ENCODE results near the gene PI3. TPM values are rescaled to one million over a fixed set of nuclear protein-coding genes. Genes with fewer than 3 reads are reported as not detected.
"Not testable (repeated sequence)": the region's sequence is repeated elsewhere in the genome, so short reads cannot be mapped to it uniquely, and the experiment has no call there.

PI3 gene
- total RNA-seq, 1 experiment from 2014 or later = 2.8 TPM

DNA sequence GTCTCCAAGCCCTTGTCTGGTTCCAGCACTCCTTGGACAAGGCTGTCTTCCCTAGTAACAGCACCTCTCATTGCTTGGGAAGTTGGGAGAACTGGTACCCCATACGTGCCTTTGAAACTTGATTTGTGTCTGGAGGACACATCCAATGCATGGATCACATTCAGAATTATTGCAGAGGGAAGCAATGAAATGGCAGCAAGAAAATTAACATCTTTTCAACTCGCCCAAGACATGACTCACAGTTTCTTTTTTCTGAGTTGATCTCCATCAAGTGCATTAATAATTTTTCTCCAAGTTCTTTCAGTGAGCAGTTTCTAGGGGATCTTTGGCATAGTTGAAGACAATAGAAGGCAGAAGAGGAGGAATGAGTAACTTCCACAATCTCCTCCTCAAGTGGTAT lies 22.3 kb upstream of the PI3 start:
- ChIA-PET CTCF (interaction anchor here (1.0 to 2.2 kb wide), 2 partner anchors 13 to 84 kb away, joined by 3 to 14 read pairs; no protein-coding TSS in a partner anchor), POLR2A (interaction anchor here (0.6 kb wide), 1 partner anchor 259 kb away, joined by 3 read pairs; no protein-coding TSS in a partner anchor)
- Mint-ChIP-seq H3K9me3 (ENCODE audit: unreplicated experiment) (no peaks in the 10 kb centered on the region), H3K27ac (ENCODE audit: low read depth, unreplicated experiment) (no peak overlapping the region), H3K4me1 (ENCODE audit: insufficient read depth, unreplicated experiment) (no peaks in the 10 kb centered on the region), H3K36me3 (ENCODE audit: insufficient read depth, unreplicated experiment) (no peaks in the 10 kb centered on the region), H3K4me3 (ENCODE audit: unreplicated experiment) (no peak overlapping the region), H3K27me3 (ENCODE audit: insufficient read depth, unreplicated experiment) (peaks cover 39% of the 10 kb centered on the region)
- DNase-seq (ENCODE audit: unreplicated experiment) = no peak
- BruUV-seq (replicated peaks) = no TSS peak
- intact Hi-C loops (cut with micrococcal nuclease) = no loop called here
- TF ChIP-seq, protein P1, sequence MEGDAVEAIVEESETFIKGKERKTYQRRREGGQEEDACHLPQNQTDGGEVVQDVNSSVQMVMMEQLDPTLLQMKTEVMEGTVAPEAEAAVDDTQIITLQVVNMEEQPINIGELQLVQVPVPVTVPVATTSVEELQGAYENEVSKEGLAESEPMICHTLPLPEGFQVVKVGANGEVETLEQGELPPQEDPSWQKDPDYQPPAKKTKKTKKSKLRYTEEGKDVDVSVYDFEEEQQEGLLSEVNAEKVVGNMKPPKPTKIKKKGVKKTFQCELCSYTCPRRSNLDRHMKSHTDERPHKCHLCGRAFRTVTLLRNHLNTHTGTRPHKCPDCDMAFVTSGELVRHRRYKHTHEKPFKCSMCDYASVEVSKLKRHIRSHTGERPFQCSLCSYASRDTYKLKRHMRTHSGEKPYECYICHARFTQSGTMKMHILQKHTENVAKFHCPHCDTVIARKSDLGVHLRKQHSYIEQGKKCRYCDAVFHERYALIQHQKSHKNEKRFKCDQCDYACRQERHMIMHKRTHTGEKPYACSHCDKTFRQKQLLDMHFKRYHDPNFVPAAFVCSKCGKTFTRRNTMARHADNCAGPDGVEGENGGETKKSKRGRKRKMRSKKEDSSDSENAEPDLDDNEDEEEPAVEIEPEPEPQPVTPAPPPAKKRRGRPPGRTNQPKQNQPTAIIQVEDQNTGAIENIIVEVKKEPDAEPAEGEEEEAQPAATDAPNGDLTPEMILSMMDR (IDR thresholded peaks at IDR 0.05; ENCODE audit: unreplicated experiment) = no peak

DNA sequence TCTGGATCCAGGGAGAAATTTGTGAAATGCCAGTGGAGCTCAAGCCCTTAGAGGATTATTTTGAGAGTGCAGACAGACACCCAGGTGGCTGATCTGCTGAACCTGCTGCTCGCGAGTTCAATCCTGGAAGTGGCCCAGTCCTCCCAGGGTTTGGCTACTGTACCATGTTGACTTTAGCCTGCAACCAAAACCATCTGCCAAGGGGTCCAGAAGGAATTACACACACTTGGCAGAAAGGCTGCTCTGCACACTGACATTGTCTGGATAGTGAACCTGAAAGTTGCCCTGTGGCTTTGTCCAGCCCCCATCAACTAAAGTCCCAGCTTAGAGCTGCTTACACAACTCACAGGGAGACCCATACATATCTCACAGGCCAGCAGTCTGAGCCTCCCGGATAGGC lies 21.6 kb upstream of the PI3 start:
- Mint-ChIP-seq H3K27ac (ENCODE audit: low read depth, unreplicated experiment) (no peak overlapping the region), H3K9me3 (ENCODE audit: unreplicated experiment) (no peaks in the 10 kb centered on the region), H3K36me3 (ENCODE audit: insufficient read depth, unreplicated experiment) (no peaks in the 10 kb centered on the region), H3K4me3 (ENCODE audit: unreplicated experiment) (no peak overlapping the region), H3K27me3 (ENCODE audit: insufficient read depth, unreplicated experiment) (peaks cover 31% of the 10 kb centered on the region), H3K4me1 (ENCODE audit: insufficient read depth, unreplicated experiment) (peaks cover 7% of the 10 kb centered on the region)
- TF ChIP-seq, protein P1 (IDR thresholded peaks at IDR 0.05; ENCODE audit: unreplicated experiment) = no peak
- intact Hi-C loops (cut with micrococcal nuclease) = no loop called here
- DNase-seq (ENCODE audit: unreplicated experiment) = no peak
- no TSS peak for BruUV-seq (replicated peaks)
- POLR2A ChIA-PET = interaction anchor here (1.1 kb wide), 1 partner anchor 10 kb away, joined by 3 read pairs; no protein-coding TSS in a partner anchor
- CTCF ChIA-PET = interaction anchor here (0.7 to 1.1 kb wide), 4 partner anchors 8 to 143 kb away, joined by 3 to 6 read pairs (median 3); no protein-coding TSS in a partner anchor

DNA sequence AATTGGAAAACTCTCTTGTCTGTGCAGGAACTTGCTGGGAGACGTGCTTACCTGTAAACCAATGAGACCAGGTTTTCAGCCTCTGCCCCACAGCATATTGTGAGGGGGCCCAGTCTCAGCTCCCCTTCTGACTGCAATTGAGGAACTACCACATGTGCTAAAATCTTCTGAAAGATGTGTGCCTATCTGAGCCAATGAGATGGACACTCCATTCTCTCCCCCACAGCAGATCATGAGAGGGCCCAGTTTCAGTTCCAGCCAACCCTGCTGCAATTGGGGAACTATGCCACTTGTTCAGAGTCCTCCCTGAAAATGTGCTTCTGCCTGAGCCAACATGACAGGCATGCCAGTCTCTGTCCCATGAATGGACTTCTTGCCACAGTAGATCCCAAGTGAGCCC lies 20.9 kb upstream of the PI3 start:
- H3K4me1 Mint-ChIP-seq (ENCODE audit: insufficient read depth, unreplicated experiment) = peaks cover 11% of the 10 kb centered on the region
- no peaks in the 10 kb centered on the region for H3K9me3 Mint-ChIP-seq (ENCODE audit: unreplicated experiment)
- CTCF ChIA-PET = interaction anchor here (0.7 to 1.1 kb wide), 4 partner anchors 9 to 142 kb away, joined by 3 to 6 read pairs (median 3); no protein-coding TSS in a partner anchor
- no TSS peak for BruUV-seq (replicated peaks)
- DNase-seq (ENCODE audit: unreplicated experiment) = no peak
- POLR2A ChIA-PET = interaction anchor here (0.6 to 1.1 kb wide), 2 partner anchors 10 to 180 kb away, joined by 3 read pairs; no protein-coding TSS in a partner anchor
- TF ChIP-seq, protein P1 (IDR thresholded peaks at IDR 0.05; ENCODE audit: unreplicated experiment) = no peak
- H3K4me3 Mint-ChIP-seq (ENCODE audit: unreplicated experiment) = no peak overlapping the region
- intact Hi-C loops (cut with micrococcal nuclease) = no loop called here
- peaks cover 25% of the 10 kb centered on the region for H3K27me3 Mint-ChIP-seq (ENCODE audit: insufficient read depth, unreplicated experiment)
- H3K36me3 Mint-ChIP-seq (ENCODE audit: insufficient read depth, unreplicated experiment) = no peaks in the 10 kb centered on the region
- no peak overlapping the region for H3K27ac Mint-ChIP-seq (ENCODE audit: low read depth, unreplicated experiment)

DNA sequence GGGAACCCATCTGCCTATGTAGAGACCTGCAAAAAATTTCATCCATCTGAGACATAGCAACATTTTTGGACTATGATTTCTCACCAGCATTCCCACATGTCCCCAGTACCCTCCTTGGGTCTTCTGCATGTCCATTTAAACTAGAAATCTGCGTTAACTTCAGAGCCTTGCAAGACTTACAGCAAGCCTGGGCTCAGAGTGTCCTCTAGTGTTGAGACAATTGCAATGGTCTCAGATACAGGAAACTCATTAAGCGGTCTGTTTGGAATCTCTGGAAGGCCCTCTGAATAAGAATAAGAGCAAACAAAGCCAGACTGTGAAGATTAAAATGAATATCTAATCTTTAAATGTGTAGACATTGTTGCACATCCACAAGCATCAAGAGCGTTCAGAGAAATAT lies 20.5 kb upstream of the PI3 start:
- peaks cover 11% of the 10 kb centered on the region for H3K4me1 Mint-ChIP-seq (ENCODE audit: insufficient read depth, unreplicated experiment)
- peaks cover 21% of the 10 kb centered on the region for H3K27me3 Mint-ChIP-seq (ENCODE audit: insufficient read depth, unreplicated experiment)
- H3K9me3 Mint-ChIP-seq (ENCODE audit: unreplicated experiment) = no peaks in the 10 kb centered on the region
- TF ChIP-seq, protein P1 (IDR thresholded peaks at IDR 0.05; ENCODE audit: unreplicated experiment) = no peak
- intact Hi-C loops (cut with micrococcal nuclease) = no loop called here
- CTCF ChIA-PET = interaction anchor here (0.7 kb wide), 3 partner anchors 15 to 214 kb away, joined by 3 read pairs; no protein-coding TSS in a partner anchor
- no peak overlapping the region for H3K27ac Mint-ChIP-seq (ENCODE audit: low read depth, unreplicated experiment)
- DNase-seq (ENCODE audit: unreplicated experiment) = no peak
- no peaks in the 10 kb centered on the region for H3K36me3 Mint-ChIP-seq (ENCODE audit: insufficient read depth, unreplicated experiment)
- BruUV-seq (replicated peaks) = no TSS peak
- POLR2A ChIA-PET = interaction anchor here (0.6 kb wide), 1 partner anchor 179 kb away, joined by 3 read pairs; no protein-coding TSS in a partner anchor
- H3K4me3 Mint-ChIP-seq (ENCODE audit: unreplicated experiment) = no peak overlapping the region

DNA sequence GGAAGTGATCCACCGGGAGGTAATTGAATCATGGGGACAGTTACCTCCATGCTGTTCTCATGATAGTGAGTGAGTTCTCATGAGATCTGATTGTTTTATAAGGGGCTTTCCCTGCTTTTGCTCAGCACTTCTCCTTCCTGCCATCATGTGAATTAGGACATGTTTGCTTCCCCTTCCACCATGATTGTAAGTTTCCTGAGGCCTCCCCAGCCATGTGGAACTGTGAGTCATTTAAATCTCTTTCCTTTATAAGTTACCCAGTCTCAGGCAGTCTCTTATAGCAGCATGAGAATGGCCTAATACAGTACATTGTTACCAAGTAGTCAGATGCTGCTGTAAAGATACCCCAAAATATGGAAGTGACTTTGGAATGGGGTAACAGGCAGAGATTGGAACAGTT lies 19.9 kb upstream of the PI3 start:
- CTCF ChIA-PET = interaction anchor here (0.6 to 1.2 kb wide), 3 partner anchors 16 to 214 kb away, joined by 3 to 6 read pairs (median 3); no protein-coding TSS in a partner anchor
- H3K27ac Mint-ChIP-seq (ENCODE audit: low read depth, unreplicated experiment); DNase-seq (ENCODE audit: unreplicated experiment); H3K36me3 Mint-ChIP-seq (ENCODE audit: insufficient read depth, unreplicated experiment); H3K4me3 Mint-ChIP-seq (ENCODE audit: unreplicated experiment); POLR2A ChIA-PET; H3K9me3 Mint-ChIP-seq (ENCODE audit: unreplicated experiment); BruUV-seq (replicated peaks); intact Hi-C loops (cut with micrococcal nuclease): not testable (repeated sequence)
- H3K27me3 Mint-ChIP-seq (ENCODE audit: insufficient read depth, unreplicated experiment) = peaks cover 15% of the 10 kb centered on the region
- H3K4me1 Mint-ChIP-seq (ENCODE audit: insufficient read depth, unreplicated experiment) = peaks cover 11% of the 10 kb centered on the region

Measured in MCF 10A (cell line).